Mesodermal cell (in vitro differentiated cells): ENCODE data around the gene ECT2L. TPM values are rescaled to one million over a fixed set of nuclear protein-coding genes. Genes with fewer than 3 reads are reported as not detected.

Source experiments
- H3K27ac ChIP-seq: 2 replicates; pipeline ENCODE4 v1.7.0; 2013; ENCODE audit warnings: mild to moderate bottlenecking, low read depth, low read length, moderate library complexity; ENCODE audit not compliant: severe bottlenecking
- H3K36me3 ChIP-seq: 2 replicates; pipeline ENCODE4 v1.7.1; 2013; ENCODE audit warnings: mild to moderate bottlenecking, low read length, moderate library complexity; ENCODE audit not compliant: control insufficient read depth, insufficient read depth
- H3K4me1 ChIP-seq: one replicate; pipeline ENCODE4 v1.7.1; 2013; ENCODE audit warnings: mild to moderate bottlenecking, low read length; ENCODE audit not compliant: insufficient read depth, control insufficient read depth, poor library complexity, severe bottlenecking
- H3K4me3 ChIP-seq: 2 replicates; pipeline ENCODE4 v1.7.0; 2013; ENCODE audit warnings: low read length, control low read depth, mild to moderate bottlenecking; ENCODE audit not compliant: insufficient read depth, poor library complexity, severe bottlenecking; ENCODE audit errors: extremely low read depth
- H3K9me3 ChIP-seq: 2 replicates; pipeline ENCODE4 v1.7.1; 2013; ENCODE audit warnings: mild to moderate bottlenecking, low read length, moderate library complexity; ENCODE audit not compliant: control insufficient read depth
- whole genome bisulfite sequencing, 2 experiments: methylation state at CpG; one replicate each; pipeline ENCODE4 v1.1.5; 2013; ENCODE audit warnings: missing lambda C conversion rate in 2 of 2; ENCODE audit not compliant: insufficient coverage in 2 of 2; 5-methylcytosine and 5-hydroxymethylcytosine counted together
- polyA plus RNA-seq, 2 experiments: library from polyadenylated mRNA; stranded (reverse); fragments of 50-300 nt; gene quantifications; one replicate each; pipeline ENCODE4 v1.2.3, GENCODE V29; 2013

Gene ECT2L
- polyA plus RNA-seq (2013, experiment 1 of 2) = not detected
- not detected for polyA plus RNA-seq (2013, experiment 2 of 2)

- H3K4me1 ChIP-seq = no peaks in the 10 kb centered on the region
- 17 to 19% methylated on average over 36 to 48 of the region's 50 CpGs for WGBS, 2 experiments
These were observed at the start of gene ECT2L for GRCh38 chr6:138795809-138796603. Gene ECT2L, plus strand, starts transcription at chr6:138796087. Its CDS starts 17,188 bp downstream, at chr6:138813275.

DNA sequence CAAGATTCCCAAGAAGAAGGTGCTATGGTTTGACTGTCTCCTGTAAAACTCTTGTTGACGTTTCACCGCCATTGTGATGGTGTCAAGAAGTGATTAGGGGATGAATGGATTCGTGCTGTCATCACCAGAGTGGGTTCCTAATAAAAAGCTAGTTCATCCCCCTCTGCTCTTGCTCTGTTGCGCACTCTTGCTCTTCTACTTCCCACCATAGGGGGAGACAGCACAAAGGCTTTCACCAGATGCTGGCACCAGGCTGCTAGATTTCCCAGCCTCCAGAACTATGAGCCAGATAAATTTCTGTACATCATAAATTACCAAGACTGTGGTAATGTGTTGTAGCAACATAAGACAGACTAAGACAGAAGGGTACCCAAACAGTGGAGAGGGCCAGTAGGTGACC lies 43.9 kb upstream of the ECT2L start:
- WGBS, 2 experiments = 100% methylated on average over 1 of the region's 4 CpGs

More at GRCh38 chr6:138795809-138796603, at the start of gene ECT2L:
- peaks cover 8% of the 10 kb centered on the region for H3K36me3 ChIP-seq
- no peak within 1 kb of the TSS for H3K27ac ChIP-seq
- H3K4me3 ChIP-seq = peak within 1 kb of the TSS; percentile 26
- H3K9me3 ChIP-seq = no peaks in the 10 kb centered on the region

DNA sequence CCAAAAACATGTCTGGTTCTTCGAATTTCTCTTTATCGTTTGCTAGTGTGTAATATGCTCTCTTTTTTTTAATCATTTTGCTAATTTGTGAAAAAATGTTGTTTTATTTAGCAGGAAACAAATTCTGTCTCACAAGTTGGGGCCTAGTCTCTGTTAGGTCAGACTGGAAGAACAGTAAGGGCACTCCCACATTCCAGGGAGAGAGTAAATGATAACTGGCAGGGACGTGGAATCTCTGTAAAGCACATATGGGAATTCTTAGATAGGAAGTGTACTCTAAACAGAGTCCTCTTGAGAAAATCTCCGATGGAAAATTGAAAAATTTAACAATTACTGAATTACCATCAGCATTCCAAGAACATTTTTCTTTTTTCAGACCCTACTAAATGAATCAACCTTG lies 38.8 kb upstream of the ECT2L start:
- Histone ChIP-seq H3K4me1 (no peaks in the 10 kb centered on the region), H3K36me3 (no peaks in the 10 kb centered on the region), H3K9me3 (no peaks in the 10 kb centered on the region), H3K27ac (no peak overlapping the region), H3K4me3 (no peak overlapping the region)
- whole genome bisulfite sequencing, 2 experiments = 83% methylated on average over 1 of the region's 4 CpGs; no CpG with 5 or more reads in 1 of the 2 experiments

More for the DNA sequence above, 43.9 kb upstream of the ECT2L start:
- H3K27ac ChIP-seq = no peak overlapping the region
- H3K4me3 ChIP-seq = no peak overlapping the region
- no peaks in the 10 kb centered on the region for H3K4me1 ChIP-seq
- no peaks in the 10 kb centered on the region for H3K9me3 ChIP-seq
- no peaks in the 10 kb centered on the region for H3K36me3 ChIP-seq

DNA sequence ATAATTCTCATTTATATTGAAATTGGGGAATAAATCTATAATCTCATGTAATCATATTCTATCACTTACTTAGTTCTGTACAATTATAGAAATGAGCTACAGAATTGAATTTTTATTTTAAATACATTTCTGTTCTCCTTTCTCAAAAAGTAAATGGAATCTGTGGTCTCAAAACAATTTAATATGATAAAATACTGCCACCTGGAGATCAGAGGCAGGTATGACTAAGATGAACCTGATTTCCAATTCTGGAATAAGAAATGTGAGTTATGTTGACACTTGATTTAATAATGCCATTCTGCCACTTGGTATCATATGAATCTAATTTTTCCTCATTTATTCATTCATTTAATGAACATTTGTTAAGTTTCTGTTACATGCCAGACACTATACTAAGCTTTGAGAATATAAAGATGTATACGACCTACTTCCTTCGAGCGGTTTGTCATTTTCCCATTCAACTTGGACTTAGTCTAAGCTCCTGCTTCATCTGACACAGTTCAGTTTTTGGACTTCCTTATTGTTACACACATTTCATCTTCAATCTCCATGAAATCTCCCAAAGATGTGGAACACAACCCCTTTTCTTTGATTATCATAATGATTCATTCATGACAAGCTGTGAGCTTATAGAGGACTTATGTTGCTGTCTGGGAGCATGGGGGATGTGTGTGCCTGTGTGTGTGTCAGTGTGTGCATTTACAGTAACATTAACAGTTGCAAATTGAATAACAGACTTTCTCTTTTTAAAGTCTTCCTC lies 29.8 kb upstream of the ECT2L start:
- Histone ChIP-seq H3K36me3 (no peaks in the 10 kb centered on the region), H3K9me3 (no peaks in the 10 kb centered on the region), H3K4me1 (peaks cover 11% of the 10 kb centered on the region), H3K4me3 (no peak overlapping the region), H3K27ac (no peak overlapping the region)
- 82 to 100% methylated on average over 3 of the region's 3 CpGs for WGBS, 2 experiments

DNA sequence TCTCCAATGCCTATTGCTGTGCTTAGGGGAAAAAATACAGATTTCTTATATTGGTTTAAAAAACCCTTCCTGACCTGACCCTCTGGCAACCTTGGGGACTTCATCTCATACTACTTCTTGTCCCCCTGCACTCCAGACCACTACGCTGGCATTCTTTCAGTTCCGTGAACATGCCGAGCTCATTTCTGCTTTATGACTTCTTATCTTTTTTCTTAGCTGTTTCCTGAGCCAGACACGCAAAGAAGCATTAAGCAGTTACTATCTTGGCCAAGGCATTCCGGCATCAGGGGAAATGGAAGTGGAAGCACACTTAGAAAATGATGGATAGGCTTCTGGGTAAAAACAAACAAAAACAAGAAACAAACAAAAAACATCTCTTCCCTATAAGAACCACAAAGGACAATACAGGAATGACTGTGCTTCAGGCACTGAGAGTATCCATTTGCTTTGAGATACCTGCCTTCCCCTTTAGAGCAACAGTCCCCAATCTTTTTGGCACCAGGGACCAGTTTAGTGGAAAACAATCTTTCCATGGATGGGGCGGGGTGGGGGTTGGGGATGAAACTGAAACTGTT lies 26.7 kb upstream of the ECT2L start:
- Histone ChIP-seq H3K27ac (no peak overlapping the region), H3K36me3 (no peaks in the 10 kb centered on the region)
- WGBS, 2 experiments = 84 to 100% methylated on average over 2 to 5 of the region's 6 CpGs

DNA sequence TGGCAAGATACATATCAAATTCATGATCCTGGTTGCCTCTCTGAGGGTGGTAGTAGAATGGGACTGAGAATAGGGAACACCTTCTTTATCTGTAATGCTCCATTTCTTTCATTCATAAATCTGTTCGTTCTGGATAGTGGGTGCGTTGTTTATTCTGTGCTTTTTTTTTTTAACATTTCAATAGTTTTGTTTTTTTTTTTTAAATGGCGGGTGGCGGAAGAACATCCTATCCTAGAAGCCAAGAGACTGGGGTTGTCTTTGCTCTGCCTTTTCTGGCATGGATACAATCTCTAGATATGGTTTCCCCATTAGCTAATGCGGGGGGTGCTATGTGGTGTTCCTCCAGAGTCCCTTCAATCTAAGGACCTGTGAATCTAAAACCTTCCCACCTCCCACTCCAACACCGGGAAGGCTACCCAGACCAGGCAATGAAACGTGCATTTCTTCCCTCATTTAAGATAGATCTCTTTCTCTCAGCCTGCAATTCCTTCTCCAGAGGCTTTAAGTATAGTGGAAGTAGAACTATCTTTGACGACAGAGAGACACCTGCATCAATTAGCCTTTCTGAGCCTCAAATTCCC lies 23.2 kb upstream of the ECT2L start:
- H3K9me3 ChIP-seq = no peaks in the 10 kb centered on the region
- peak overlapping the region; percentile 71 for H3K4me3 ChIP-seq
- H3K27ac ChIP-seq = peak overlapping the region; percentile 86
- WGBS, 2 experiments = no CpG with 5 or more reads among the region's 8 CpGs
- peaks cover 9% of the 10 kb centered on the region for H3K4me1 ChIP-seq
- no peaks in the 10 kb centered on the region for H3K36me3 ChIP-seq

More for the DNA sequence above, 26.7 kb upstream of the ECT2L start:
- Histone ChIP-seq H3K4me1 (peaks cover 12% of the 10 kb centered on the region), H3K9me3 (no peaks in the 10 kb centered on the region), H3K4me3 (no peak overlapping the region)

DNA sequence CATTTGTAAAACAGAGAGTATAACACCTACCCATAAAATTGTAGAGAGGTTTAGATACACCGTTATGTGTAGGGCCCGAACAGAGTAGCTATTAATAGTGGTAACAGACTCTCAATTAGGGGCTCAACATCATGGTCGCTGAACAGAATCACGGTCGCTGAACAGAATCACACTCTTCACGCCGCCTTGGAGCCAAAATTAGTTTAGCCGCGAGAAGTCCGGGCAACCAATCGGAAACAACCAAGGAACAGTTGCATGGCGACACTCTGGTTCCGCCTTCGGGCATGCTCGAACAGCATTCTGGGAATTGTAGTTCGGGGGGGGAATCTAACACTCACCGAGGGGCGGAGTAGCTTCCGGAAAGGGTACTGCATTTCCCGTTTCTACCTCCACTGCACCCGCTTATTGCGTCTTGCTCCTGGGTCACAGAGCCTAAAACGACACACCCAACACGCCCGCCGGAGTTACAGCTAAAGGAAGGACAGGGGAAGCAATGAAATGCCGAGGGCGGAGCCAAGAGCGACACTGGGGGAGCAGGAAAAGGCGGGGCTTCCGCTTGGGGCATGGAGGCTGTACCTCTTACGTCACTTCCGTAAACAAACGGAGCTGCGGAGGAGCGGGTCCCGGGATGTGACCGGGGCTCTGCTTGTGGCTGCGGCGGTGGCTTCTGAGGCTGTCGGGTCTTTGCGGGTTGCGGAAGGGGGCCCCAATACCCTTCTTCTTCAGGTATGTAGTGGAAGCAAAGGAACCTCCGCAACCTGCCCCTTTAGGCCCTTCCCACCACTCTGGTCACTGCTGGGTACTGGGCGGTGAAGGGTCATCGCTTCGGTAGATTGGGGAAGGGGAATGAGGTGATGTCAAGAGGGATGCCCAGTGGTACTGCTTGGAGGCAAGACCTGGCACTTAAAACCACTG lies 22.5 kb upstream of the ECT2L start, which contains the start of gene CCDC28A:
Gene CCDC28A, plus strand, starts transcription at position 593 of the 915 bp plus-strand sequence. CDS start 2,352 bp downstream, outside the sequence.
- Histone ChIP-seq H3K4me3 (peak within 1 kb of the TSS; percentile 71), H3K36me3 (no peaks in the 10 kb centered on the region), H3K27ac (peak within 1 kb of the TSS; percentile 86), H3K9me3 (no peaks in the 10 kb centered on the region), H3K4me1 (peaks cover 5% of the 10 kb centered on the region)
- WGBS, 2 experiments = 1% methylated on average over 25 to 33 of the region's 47 CpGs

GRCh38 chr6:138774370-138774769 lies 21.5 kb upstream of the ECT2L start:
- no peaks in the 10 kb centered on the region for H3K36me3 ChIP-seq
- H3K9me3 ChIP-seq = no peaks in the 10 kb centered on the region
- H3K4me3 ChIP-seq = peak overlapping the region; percentile 71
- no peak overlapping the region for H3K27ac ChIP-seq
- 67% methylated on average over 1 of the region's 3 CpGs; no CpG with 5 or more reads in 1 of the 2 experiments for WGBS, 2 experiments
- peaks cover 4% of the 10 kb centered on the region for H3K4me1 ChIP-seq

DNA sequence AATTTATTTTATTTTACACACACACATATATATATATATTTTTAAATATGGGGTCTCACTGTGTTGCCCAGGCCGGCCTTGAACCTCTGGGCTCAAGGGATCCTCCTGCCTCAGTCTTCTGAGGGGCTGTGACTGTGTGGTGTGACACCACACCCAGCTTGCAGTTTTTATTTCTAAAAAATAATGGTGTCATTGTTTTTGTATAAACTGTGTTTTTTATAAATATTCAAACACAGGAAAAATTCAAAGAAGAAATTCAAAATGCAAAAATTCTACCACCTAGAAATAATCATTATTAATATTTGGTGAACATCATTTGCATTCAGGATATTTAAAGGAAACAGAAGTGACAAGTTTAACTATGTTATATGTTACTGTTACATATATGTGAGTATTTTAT lies 19.2 kb upstream of the ECT2L start:
- Histone ChIP-seq H3K4me1 (peaks cover 4% of the 10 kb centered on the region), H3K36me3 (peaks cover 12% of the 10 kb centered on the region), H3K27ac (no peak overlapping the region), H3K4me3 (no peak overlapping the region), H3K9me3 (no peaks in the 10 kb centered on the region)
- WGBS, 2 experiments = no CpG with 5 or more reads among the region's 1 CpG
